GM18502 (cell line): ENCODE measurements around the gene B3GALNT2.
"Not testable (repeated sequence)": the region's sequence is repeated elsewhere in the genome, so short reads cannot be mapped to it uniquely, and the experiment has no call there.

Source experiments
- ATAC-seq: cut with Tn5 transposase; IDR thresholded peaks from one replicate; pipeline ENCODE4 v1.9.1; 2021; ENCODE audit warnings: mild to moderate bottlenecking; ENCODE audit not compliant: unreplicated experiment, poor library complexity

B3GALNT2 gene

DNA sequence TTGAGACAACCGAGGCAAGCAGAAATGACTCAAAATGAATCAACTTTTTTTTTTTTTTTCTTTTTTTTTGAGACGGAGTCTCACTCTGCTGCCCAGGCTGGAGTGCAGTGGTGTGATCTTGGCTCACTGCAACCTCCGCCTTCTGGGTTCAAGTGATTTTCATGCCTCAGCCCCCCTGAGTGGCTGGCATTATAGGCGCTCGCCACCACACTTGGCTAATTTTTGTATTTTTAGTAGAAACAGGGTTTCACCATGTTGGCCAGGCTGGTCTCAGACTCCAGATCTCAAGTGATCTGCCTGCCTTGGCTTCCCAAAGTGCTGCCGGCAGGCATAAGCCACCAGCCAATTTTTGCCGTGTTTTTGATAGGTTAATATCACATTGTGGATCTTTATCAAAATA lies 46.4 kb downstream of the B3GALNT2 start:
- not testable (repeated sequence) for ATAC-seq

DNA sequence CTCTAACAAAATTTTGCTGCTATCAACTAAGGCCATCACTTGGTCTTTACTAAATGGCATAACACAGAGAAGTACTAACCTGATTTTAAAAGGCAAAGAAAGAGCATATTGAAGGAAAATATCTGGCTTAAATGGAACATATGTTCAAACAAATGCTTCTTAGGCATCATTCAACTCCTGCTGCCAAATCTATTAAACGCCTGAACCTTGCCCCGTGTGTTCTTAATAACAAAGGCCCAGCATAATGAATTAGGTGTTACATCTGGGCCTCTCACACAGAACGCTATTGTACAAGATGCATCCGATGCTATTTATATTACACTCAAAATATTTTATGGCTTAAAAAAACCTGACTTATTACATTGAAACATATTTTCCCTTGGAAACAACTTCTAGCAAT lies 48.4 kb downstream of the B3GALNT2 start:
- no peak for ATAC-seq

DNA sequence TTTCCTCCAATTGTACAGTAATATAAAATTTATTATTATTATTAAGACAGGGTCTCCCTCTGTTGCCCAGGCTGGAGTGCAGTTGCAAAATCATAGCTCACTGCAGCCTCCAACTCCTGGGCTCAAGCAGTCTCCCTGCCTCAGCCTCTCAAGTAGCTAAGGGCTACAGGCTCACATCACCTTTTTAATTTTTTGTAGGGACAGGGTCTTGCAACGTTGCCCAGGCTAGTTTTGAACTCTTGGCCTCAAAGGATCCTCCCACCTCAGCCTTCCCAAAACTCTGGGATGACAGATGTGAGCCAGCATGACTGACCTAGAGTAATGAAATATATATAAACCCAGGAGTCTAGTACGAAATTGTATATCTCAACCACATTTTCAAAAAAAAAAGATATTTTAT lies 49.2 kb downstream of the B3GALNT2 start:
- ATAC-seq: no peak

DNA sequence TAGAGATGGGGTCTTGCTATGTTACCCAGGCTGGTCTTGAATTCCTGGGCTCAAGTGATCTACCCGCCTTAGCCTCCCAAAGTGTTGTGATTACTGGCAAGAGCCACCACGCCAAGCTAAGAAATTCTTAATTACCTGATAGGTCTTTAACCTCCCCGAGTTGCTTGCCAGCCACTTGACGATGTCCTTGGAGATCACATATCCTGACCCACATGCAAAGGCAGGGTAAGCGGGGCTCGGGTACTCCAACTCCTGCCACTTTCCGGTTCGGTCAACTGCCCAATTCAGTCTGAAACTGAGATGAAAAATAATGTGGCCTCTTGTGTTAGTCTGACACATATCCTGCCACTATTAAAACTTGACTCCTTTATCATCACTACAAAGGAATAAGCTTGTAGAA lies 50.2 kb downstream of the B3GALNT2 start:
- no peak for ATAC-seq

DNA sequence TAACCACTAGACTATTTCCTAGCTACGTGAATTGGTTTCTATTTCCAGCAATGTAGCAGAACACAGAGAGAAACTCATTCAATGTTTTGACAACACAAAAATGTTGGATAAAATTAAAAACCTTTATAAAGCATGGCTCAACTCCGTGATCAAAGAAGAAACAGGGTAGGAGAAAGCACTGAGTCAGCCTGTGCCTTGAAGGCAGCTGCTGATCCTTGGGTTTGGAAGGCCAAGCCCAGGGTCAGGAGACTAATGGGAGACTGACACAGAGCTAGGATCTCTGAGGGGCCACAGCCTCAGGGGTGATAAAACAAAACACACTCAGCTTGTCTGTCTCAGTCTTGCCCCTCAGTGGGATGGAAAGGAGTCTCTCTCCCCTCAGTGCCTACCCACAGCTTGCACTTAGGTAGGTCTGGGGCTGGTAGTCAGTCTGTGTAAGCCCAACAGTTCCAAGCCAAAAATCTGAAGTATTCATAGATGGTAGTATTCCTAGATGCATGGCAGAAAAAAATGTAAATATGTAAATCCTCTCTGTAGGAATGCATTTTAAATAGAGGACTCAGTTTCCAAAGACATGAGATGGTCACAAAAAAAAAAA lies 53.3 kb downstream of the B3GALNT2 start:
- no peak for ATAC-seq

DNA sequence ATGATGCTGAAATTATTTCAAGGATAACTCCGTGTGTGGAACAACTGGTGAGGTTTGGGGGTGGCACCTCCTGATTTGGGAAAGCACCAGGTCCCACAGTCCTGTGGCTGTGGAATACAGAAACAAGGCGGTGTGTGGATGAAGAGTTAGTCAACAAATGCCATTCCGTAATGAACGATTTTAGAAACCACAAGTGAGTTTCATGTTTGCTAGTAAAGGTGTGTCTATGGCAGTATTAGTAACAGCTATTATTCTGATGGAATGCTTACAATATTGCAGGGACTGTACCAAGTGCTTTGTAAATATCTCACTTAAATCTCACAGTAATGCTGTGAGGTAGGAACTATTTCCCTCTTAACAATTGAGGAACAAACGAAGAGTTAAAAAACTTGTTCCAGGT lies 53.8 kb downstream of the B3GALNT2 start:
- no peak for ATAC-seq

DNA sequence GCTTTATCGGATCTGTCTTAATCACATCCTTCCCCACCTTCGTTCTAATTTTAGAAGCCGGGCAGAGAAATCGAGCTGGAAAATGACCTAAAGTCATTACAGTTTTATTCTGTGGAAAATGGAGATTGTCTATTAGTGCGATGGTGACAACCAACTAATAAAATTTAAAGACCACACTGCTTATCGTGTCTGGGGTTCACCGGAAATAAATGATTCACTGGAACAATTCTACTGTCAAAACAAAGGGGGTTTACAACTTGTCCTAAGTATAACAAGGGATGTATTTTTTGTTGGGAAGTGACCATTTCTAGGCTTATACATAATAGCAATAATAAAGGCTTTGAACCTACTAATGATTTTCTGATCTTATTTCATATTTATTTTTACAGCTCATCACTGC lies 55.6 kb downstream of the B3GALNT2 start:
- ATAC-seq: no peak

DNA sequence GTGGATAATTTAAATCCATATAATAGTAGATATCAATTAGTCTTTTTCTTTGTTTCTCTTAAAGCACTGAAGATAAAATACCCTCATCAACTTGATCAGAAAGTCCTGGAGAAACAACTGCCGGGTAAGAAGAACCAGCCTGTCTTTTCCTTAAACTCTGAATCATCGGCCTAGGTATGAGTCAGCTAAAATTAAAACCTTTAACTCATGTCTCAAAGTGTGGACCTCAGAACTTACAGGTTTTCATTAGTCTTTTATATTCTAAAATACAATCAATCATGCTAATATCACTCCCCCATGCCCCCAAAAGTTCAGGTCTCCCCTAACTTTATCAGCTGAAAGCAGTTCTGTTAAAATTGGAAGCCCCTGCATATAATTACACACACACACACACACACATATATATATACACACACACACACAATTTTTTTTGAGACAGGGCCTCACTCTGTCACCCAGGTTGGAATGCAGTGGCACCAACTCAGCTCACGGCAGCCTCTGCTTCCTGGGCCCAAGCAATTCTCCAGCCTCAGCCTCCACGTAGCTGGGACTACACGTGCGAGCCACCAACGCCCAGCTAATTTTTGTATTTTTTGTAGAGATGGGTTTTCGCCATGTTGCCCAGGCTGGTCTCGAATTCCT lies 61.3 kb downstream of the B3GALNT2 start:
- ATAC-seq: no peak

DNA sequence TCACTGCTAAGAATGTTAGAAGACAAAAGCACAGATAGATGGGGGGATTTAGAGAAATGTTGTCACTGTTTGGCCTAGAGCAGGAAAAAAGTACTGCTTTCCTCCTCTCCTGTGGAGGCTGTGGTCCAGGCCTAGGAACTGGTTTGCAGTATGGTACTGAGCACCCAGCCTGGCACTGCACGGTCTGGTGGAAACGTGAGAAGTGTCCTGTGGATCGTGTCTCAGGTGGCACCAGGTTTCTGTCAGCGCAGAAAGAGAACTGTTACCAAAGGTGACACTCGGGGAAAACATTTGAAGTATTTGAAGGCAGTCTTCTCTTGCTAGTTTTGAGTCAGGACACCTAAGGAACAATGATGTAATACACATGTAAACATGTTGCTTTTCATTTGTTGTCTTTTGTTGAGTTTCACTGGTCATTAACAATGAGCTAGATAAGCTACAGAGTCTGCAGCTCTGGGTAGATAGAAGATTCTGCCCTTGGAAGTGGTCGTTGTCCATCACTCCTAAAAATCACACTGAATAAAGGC lies 63.0 kb downstream of the B3GALNT2 start:
- ATAC-seq: no peak

DNA sequence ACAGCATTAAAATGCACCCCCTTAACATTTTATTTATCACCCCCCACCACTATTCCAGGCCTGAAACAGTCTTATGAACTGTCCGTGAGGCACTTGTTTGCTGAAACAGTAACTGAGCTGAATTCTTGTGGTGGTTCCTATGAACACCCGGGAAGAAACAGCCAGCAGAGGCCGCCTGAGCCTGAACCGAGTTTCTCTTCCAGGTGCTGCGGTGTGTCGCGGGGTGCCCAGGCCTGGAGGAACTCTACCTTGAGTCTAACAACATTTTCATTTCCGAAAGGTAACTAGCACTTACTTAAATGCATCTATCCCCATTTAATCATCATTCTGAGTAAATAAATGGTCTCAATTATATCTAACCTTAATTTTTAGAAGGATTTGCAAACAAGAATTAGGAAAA lies 70.3 kb downstream of the B3GALNT2 start:
- ATAC-seq: no peak

DNA sequence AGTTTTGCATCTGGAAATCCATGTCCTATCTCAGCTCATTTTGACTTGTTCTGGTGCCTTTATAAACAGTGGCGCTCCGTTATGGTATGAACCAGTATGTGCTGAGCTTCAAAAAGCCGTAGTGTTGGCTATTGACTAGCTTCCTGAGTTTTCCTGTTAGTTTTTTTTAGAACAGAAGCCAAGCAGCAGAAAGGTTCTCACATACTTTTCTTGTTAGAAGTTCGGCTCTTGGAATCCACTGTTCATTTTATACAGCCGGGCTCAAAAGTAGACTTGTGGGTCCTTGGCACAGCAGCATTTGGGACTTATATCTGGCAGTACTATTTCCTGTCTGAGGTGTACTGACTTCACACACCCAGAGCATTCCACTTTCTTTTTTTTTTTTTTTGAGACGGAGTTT lies 73.3 kb downstream of the B3GALNT2 start:
- no peak for ATAC-seq

DNA sequence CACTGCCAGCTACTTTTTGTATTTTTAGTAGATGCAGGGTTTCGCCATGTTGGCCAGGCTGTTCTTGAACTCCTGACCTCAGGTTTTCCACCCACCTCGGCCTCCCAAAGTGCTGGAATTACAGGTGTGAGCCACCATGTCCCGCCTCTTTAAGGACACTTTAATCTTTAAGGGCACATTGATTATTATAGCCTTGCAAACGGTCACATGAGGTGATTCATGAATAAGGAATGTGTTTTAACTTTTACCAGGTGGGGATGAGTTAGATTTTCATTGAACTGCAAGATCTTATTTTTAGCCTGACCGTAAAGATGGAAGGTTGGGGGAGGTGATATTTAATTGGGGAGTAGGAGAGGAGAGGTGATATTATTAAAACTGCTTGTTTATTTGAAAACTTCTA lies 75.1 kb downstream of the B3GALNT2 start:
- ATAC-seq: no peak

DNA sequence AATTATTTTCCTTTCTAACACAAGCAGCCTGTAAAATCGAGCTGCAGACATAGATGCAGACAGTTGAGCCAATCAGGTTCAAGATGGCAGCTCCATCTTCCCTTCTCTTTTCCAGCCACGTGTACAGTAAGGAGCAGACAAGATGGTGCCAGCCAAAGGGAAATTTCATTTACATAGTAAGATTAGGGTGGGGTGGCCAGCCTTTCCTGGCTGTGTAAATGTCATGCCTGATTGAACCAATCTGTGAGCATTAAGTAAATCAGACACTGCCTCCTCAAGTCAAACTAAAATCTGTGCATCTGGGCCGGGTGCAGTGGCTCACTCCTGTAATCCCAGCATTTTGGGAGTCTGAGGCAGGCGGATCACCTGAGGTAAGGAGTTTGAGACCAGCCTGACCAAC lies 76.8 kb downstream of the B3GALNT2 start:
- ATAC-seq: no peak

DNA sequence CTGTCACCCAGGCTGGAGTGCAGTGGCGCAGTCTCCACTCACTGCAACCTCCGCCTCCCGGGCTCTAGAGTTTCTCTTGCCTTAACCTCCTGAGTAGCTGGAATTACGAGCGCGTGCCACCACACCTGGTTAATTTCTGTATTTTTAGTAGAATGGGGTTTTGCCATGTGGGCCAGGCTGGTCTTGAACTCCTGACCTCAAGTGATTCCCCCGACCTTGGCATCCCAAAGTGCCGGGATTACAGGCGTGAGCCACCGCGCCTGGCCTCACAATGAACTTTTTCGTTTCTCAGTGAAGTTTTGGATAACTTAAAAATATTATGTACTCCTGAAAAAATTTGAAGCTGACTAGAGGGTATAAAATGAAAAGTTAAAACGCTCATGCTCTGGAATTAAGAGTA lies 77.6 kb downstream of the B3GALNT2 start:
- no peak for ATAC-seq

DNA sequence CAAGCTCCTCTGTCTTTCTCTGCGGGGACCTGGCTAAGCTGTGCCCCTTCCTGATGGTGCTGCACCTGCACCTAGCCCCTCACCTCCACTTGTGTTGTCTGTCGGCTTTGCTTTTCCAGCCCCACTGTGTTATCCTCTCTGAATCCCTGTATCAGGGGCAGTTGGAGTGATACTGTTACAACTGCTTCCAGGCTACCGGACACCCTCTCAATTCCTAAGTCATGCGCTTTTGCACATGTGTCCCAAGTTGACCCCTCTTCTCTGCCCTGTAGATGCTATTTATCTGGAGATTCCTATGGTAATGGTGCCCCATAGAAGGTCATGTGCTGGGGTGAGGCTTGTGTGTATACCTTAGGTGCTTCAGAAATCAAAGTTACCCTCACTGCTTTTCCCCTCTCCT lies 78.1 kb downstream of the B3GALNT2 start:
- no peak for ATAC-seq

DNA sequence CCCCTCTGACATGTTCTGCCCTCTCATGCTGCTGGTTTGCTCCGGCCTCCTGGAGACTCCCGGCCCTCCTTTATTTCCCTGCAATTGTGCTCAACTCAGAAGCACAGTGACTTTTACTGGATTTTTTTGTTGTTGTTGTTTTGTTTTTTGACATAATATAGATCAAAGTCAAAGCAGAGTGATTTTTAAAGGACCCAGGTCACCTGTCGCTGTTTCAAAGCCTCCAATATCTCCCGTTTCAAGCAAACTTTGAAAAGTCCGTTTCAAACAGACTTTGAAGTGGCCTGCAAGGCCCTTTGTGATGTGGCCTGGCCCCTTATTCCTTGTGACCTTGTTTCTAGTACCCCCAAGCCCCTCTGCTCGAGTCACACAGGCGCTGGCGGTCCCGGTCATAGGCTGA lies 78.9 kb downstream of the B3GALNT2 start:
- no peak for ATAC-seq

DNA sequence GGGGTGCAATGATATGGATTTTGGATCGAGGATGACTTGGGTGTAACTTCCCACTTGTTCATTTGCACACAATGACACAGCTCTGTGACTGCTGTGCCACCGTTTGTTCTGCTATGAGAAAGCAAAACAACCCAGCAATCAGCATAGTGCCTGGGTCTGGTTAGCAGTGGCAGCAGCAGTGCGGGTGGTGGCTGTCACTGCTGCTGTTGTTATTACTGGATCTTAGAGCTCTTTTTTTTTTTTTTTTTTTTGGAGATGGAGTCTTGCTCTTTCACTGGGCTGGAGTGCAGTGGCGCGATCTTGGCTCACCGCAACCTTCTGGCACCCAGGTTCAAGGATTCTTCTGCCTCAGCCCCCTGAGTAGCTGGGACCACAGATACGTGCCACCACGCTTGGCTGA lies 80.2 kb downstream of the B3GALNT2 start:
- ATAC-seq: no peak

DNA sequence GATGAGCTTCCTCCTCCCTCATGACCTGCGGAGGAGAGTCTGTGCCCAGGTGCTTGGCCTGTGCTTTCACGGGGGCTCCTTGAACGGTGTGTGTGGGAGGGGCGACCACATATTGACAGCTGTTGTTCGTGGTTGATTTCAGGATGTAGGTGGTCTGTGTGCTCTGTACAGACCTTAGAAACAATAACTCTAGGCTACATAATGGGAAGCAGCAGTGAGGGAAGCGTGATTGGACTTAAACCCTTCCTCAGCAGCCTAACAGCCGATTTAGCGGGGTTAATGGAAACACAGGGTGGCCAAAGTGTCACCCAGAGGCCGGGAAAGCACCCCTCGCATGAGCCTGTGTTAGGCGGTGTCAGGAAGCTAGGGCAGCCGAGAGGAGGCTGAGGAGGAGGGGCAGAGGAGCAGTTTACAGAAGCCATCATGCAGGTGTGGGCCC lies 81.0 kb downstream of the B3GALNT2 start:
- ATAC-seq: no peak

DNA sequence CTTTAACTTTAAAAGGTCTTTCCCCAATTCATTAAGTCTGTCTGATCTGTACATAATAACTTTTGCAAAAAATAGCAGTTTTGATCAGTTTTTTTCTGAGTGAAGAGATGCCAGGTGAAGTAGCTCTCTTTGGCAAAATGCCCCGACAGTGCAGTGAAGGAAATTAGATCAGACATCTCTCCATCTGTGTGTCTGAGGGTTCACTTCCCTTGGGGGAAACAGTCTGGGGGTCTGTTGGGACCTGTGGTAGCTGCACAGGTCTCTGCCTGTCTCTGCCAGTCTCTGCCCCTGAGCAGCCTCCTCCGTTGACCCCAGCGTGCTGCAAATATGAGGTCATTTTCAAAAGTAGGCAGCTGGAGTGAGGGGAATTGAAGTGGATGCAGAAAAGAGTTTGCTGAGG lies 82.5 kb downstream of the B3GALNT2 start:
- ATAC-seq: no peak

DNA sequence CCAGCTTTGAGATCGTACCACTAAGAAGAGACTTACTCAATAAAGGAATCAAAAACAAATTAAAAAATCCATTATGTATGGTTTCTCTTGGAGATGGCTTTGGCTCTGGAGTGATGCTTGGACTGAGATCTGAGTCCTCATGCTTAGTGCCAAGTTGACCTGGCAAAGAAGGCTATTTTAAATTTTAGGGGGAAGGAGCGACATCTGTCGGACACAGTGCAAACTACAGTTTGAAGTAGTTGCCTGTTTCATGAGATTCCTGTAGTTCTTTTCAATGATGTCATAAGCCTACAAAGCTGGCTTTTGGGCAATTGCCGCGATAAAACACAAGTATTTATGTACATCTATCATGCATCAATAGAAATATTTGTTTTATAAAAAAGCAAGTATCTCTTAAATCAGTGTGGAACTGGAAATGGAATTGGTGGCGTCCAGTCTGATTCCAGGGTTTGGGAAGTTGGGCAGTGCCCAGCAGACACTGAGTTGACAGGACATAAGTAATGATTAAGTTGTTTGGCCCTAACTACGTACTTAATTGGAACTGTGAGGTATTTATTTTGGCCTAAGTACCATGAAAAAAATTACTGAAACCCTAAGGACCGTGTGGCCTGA lies 87.1 kb downstream of the B3GALNT2 start:
- ATAC-seq: no peak

DNA sequence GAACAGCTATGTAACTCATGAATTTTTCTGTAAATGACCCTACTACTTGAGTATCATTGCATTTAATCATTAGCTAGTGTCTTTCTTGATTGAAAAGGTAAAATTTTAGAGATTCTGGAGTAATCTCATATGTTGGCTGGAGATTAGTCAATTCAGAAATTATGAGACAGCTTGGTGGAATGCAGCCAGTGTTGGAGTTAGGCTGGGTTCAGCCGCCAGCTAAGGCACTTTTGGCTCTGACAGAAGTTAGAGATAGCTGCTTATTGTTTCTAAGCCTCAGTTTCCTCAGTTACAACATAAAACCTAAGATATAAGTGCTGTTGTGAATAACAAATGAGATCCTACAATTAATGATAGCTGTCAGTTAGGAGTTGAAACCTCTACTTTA lies 87.6 kb downstream of the B3GALNT2 start:
- no peak for ATAC-seq
